Ecto neural progenitor cell (in vitro differentiated cells): ENCODE results near the gene MYO5A.
"Not testable (repeated sequence)": the region's sequence is repeated elsewhere in the genome, so short reads cannot be mapped to it uniquely, and the experiment has no call there.

Source experiments
- DNase-seq: peaks from one replicate; pipeline ENCODE4 v3.0.0-alpha.2; 2018; ENCODE audit warnings: low spot score

The MYO5A gene

GRCh38 chr15:52463638-52464037 is 65.0 kb downstream of the MYO5A start:
- no peak for DNase-seq

GRCh38 chr15:52462806-52463360 is 65.8 kb downstream of the MYO5A start:
- DNase-seq, result no peak

- DNase-seq, result not testable (repeated sequence)
Measured at GRCh38 chr15:52459701-52460100, 69.0 kb downstream of the MYO5A start.

- DNase-seq, result not testable (repeated sequence)
Measured at GRCh38 chr15:52459265-52459664, 69.4 kb downstream of the MYO5A start.

- DNase-seq, result no peak
Measured at GRCh38 chr15:52448011-52448890, 80.4 kb downstream of the MYO5A start.

- no peak for DNase-seq
Measured at GRCh38 chr15:52445954-52446353, 82.7 kb downstream of the MYO5A start.

GRCh38 chr15:52445553-52445952 is 83.1 kb downstream of the MYO5A start:
- DNase-seq, result no peak

GRCh38 chr15:52443205-52443604 is 85.5 kb downstream of the MYO5A start:
- not testable (repeated sequence) for DNase-seq

- DNase-seq, result no peak
Measured at GRCh38 chr15:52441841-52442240, 86.8 kb downstream of the MYO5A start.

GRCh38 chr15:52440946-52441345 is 87.7 kb downstream of the MYO5A start:
- no peak for DNase-seq

GRCh38 chr15:52440414-52440813 is 88.3 kb downstream of the MYO5A start:
- no peak for DNase-seq

- no peak for DNase-seq
Measured at GRCh38 chr15:52439470-52439869, 89.2 kb downstream of the MYO5A start.

- not testable (repeated sequence) for DNase-seq
Measured at GRCh38 chr15:52439042-52439441, 89.6 kb downstream of the MYO5A start.

GRCh38 chr15:52438047-52438446 is 90.6 kb downstream of the MYO5A start:
- no peak for DNase-seq

GRCh38 chr15:52437646-52438045 is 91.0 kb downstream of the MYO5A start:
- DNase-seq, result no peak

- no peak for DNase-seq
Measured at GRCh38 chr15:52436981-52437380, 91.7 kb downstream of the MYO5A start.

GRCh38 chr15:52434885-52435284 is 93.8 kb downstream of the MYO5A start:
- no peak for DNase-seq

- DNase-seq, result no peak
Measured at GRCh38 chr15:52428297-52428696, 100.4 kb downstream of the MYO5A start.

- DNase-seq, result no peak
Measured at GRCh38 chr15:52427804-52428203, 100.9 kb downstream of the MYO5A start.

- DNase-seq, result no peak
Measured at GRCh38 chr15:52424856-52425431, 103.7 kb downstream of the MYO5A start.

- no peak for DNase-seq
Measured at GRCh38 chr15:52423852-52424251, 104.8 kb downstream of the MYO5A start.

- no peak for DNase-seq
Measured at GRCh38 chr15:52422001-52422400, 106.7 kb downstream of the MYO5A start.

- no peak for DNase-seq
Measured at GRCh38 chr15:52421029-52421428, 107.7 kb downstream of the MYO5A start.
